Activated CD8-positive, alpha-beta memory T cell treated with anti-CD3 and anti-CD28 coated beads for 36 hours (primary cell): ENCODE results near the gene ATP6V0B. TPM values are rescaled to one million over a fixed set of nuclear protein-coding genes. Genes with fewer than 3 reads are reported as not detected.

Experiments
- CTCF ChIA-PET: fragments of 350-600 bp; sonication (Branson Sonifier 250); formaldehyde crosslinking; loops from one replicate; lab custom pipeline; 2021; ENCODE audit warnings: antibody characterized with exemption; lab: Charles Lee
- POLR2A ChIA-PET: fragments of 350-600 bp; sonication (Branson Sonifier 250); formaldehyde crosslinking; loops from one replicate; lab custom pipeline; 2021; ENCODE audit warnings: antibody characterized with exemption; lab: Charles Lee
- total RNA-seq, 2 experiments: library from RNA; stranded (reverse); gene quantifications; one replicate each; pipeline ENCODE4 v1.2.3, GENCODE V29; 2021

Gene ATP6V0B
- total RNA-seq, 2 experiments from 2014 or later = 194 to 205 TPM

DNA sequence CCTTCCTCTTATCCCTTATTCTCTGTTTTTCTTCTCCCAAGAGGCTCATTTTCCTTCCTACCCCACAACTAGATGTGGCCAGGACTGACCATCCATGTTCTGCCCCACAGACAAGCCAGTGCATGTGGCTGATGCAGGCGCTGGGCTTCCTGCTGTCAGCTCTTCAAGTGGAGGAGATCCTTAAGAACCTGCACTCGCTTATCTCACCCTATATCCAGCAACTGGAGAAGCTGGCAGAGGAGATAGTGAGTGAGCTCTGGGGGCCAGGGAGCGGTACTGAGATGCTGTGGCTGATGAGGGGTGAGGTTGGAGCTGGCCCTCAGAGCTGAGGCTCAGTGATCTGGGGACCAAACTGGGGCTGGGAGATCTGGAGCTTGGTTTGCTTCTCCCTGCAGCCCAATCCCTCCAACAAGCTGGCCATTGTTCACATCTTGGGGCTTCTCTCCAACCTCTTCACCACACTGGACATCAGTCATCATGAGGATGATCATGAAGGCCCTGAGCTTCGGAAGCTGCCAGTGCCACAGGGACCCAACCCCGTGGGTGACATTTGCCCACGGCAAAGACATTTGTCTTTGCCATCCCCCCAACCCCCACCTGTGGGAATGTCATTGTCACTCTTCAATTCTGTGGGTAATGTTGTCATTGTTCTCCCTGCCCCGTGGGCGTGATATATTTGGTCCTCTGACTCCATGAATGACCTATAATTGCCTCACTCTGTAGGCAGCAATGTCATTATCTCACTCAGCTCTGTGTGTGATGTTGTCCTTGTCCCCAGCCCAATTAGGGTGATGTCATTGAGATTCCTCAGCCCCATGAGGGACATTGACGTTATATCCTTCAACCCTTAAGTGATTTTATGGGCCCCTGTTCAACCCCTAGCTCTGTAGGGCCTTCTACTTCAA lies 16.2 kb upstream of the ATP6V0B start:
- POLR2A ChIA-PET = no interaction called here
- CTCF ChIA-PET = no interaction called here

DNA sequence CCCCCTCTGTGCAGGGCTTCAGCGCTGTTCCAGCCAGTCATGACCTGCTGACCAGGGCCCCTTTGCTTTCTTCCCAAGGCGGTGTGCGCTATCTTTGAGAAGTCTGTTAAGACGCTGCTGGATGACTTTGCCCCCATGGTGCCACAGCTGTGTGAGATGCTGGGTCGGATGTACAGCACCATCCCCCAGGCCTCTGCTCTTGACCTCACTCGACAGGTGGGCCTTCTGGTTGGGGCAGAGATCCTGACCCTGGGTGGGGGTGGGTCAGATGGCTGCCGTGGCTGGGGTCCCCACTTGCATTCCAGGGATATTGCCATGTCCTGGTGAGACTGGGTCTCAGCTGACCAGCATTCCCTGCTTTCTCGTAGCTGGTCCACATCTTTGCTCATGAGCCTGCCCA lies 14.0 kb upstream of the ATP6V0B start:
- ChIA-PET POLR2A (no interaction called here), CTCF (no interaction called here)

DNA sequence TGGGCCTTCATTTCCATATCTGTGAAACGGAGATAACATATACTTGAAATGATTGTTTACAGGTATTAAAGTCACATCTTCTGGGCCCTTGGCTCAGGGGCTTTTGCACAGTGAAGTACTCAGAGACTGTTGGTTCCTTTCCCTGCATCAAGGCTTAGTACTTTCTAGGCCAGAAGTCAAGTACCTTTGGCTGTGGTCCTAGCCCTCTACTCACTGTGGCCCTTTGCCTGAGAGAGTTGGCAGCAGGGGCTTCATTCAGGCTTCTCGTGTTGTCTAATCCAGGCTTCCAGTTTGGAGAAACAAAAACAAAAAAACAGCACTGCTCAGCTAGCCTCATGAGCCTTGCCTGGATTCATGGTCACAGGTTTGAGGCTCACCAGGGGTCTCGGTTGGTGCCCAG lies 13.1 kb upstream of the ATP6V0B start:
- CTCF ChIA-PET = no interaction called here
- POLR2A ChIA-PET = no interaction called here

- ChIA-PET POLR2A (no interaction called here), CTCF (no interaction called here)
These were observed 12.4 kb upstream of the ATP6V0B start for GRCh38 chr1:43962324-43962723.

- ChIA-PET CTCF (no interaction called here), POLR2A (no interaction called here)
These were observed 11.8 kb upstream of the ATP6V0B start for GRCh38 chr1:43963006-43963405.

DNA sequence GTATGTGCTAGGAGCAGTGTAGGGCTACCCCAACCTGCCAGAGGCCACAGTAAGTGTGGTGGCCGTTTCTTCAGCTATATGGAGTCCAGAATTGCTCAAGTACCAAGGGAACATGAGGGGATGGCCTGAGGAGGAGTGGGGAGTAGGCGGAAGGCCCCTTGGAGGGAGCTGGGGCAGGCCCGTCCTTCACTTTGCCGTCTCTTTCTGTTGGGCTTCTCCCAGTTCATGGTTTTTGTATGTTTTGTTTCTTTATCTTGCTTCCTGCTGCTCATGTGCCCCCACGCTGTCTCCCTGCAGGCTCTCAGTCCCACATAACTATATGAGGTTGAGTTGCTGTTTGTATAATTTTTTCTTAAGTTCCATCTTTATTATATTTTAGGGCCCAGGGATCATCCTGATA lies 10.9 kb upstream of the ATP6V0B start:
- CTCF ChIA-PET = no interaction called here
- POLR2A ChIA-PET = no interaction called here

DNA sequence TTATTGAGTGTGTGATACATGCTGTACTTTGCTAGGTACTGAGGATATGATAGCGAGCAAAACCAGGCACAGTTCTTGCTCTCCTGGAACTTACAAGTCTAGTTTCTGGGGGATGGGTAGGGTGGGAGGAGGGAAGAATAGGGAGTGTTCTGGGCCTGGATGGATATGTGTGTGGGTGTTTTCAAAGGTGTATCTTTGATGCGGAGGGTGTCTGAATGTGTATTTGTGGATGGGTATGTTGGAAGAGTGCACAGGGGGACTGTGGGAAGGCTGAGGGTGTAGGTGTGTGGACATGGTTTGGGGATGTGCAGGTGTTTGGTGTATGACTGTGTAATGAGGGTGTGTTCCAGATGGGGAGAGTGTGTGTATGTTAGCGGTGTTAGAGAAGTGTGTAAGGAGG lies 9.4 kb upstream of the ATP6V0B start:
- ChIA-PET CTCF (no interaction called here), POLR2A (no interaction called here)

DNA sequence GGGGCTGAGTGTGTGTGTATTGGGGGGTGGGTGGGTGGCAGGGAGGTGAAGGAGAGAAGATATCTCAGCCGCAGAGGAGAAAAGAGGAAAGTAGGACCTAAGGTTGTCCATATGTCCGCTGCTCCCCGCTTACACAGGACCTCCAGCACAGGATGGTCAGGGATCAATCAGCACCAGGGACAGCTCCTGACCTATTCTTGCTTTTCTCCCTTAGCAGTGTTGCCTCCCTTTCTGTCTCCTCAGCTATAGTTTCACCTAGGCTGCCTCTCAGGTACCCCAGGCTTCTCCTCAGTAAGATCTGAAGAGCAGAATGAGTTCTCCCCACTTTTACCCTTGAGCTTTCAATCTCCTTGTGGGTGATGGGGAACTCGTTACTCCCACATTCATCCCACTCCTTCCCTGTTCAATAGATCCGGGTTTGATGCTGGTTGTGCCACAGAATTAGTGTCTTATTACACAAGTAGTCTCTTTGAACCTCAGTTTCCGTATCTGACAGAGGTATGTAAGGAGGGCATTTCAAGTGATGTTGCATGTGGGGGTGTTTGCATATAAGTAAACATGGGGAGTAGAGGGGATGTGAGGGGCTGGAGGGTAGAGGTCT lies 6.3 kb upstream of the ATP6V0B start:
- ChIA-PET CTCF (interaction anchor here (4.0 kb wide), 1 partner anchor 21 kb away, joined by 16 read pairs; the partner anchor contains the start of gene IPO13), POLR2A (no interaction called here)

DNA sequence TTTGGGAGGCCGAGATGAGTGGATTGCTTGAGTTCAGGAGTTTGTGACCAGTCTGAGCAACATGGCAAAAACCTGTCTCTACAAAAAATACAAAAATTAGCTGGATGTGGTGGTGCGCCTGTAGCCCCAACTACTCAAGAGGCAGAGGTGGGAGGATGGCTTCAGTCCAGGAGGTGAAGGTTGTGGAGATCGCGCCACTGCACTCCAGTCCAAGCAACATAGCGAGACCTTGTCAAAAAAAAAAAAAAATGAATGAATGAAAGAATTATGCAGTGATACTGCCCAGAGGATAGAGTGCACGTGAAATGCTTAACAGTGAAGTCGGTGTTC lies 5.4 kb upstream of the ATP6V0B start:
- ChIA-PET CTCF (interaction anchor here (4.0 kb wide), 1 partner anchor 22 kb away, joined by 16 read pairs; the partner anchor contains the start of gene IPO13), POLR2A (no interaction called here)

DNA sequence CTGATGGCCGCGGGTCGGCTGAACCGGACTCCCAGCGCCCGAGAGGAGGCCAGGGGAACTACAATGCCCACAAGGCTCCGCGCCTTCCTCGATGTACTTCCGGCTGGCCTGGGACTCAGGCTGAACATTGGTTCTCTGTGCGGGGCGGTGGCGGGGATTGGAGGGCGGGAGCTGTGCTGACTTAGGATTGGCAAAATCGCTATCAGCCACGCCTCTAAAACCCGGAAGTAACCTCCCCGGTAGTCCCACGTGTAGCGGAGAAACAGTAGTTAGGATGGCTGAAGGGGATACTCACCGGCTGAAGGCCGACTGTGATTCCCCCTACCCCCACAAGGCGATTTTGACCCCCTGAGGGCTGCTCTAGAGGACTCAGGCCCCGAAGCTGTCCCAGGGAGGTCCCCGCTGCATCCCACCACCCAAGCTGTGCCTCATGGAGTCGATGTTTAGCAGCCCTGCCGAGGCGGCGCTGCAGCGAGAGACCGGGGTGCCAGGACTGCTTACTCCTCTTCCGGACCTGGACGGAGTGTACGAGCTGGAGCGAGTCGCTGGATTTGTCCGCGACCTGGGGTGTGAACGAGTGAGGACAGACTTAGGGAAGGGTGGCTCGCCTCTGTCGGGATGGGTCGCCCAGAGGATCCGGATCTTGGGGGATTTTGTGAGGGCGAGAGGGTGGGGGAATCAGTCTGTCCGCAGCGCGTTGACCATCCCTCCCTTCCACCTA lies 4.9 kb upstream of the ATP6V0B start, which contains the start of gene DPH2:
Gene DPH2, plus strand, starts transcription at position 265 of the 721 bp plus-strand sequence. Its CDS starts 166 bp downstream, at position 431.
- ChIA-PET CTCF (interaction anchor here (0.7 to 4.0 kb wide), 3 partner anchors 23 to 205 kb away, joined by 4 to 16 read pairs (median 6); partner anchors contain the start of gene IPO13), POLR2A (interaction anchor here (1.2 kb wide), 1 partner anchor 22 kb away, joined by 3 read pairs; no protein-coding TSS in a partner anchor)

- CTCF ChIA-PET = interaction anchor here (0.7 to 4.0 kb wide), 3 partner anchors 23 to 206 kb away, joined by 4 to 16 read pairs (median 6); partner anchors contain the start of gene IPO13
- POLR2A ChIA-PET = interaction anchor here (1.2 kb wide), 1 partner anchor 22 kb away, joined by 3 read pairs; no protein-coding TSS in a partner anchor
These were observed 4.3 kb upstream of the ATP6V0B start for GRCh38 chr1:43970502-43970901.

GRCh38 chr1:43970911-43971310 lies 3.8 kb upstream of the ATP6V0B start:
- CTCF ChIA-PET = interaction anchor here (0.8 to 4.0 kb wide), 3 partner anchors 24 to 50 kb away, joined by 3 to 16 read pairs (median 6); partner anchors contain the start of gene IPO13
- POLR2A ChIA-PET = interaction anchor here (1.2 kb wide), 1 partner anchor 21 kb away, joined by 3 read pairs; no protein-coding TSS in a partner anchor

GRCh38 chr1:43971336-43971980 lies 3.3 kb upstream of the ATP6V0B start:
- CTCF ChIA-PET = interaction anchor here (0.5 to 4.0 kb wide), 4 partner anchors 24 to 53 kb away, joined by 3 to 16 read pairs (median 4); partner anchors contain the start of gene IPO13
- POLR2A ChIA-PET = interaction anchor here (0.8 to 1.2 kb wide), 2 partner anchors 21 to 36 kb away, joined by 3 read pairs; no protein-coding TSS in a partner anchor

DNA sequence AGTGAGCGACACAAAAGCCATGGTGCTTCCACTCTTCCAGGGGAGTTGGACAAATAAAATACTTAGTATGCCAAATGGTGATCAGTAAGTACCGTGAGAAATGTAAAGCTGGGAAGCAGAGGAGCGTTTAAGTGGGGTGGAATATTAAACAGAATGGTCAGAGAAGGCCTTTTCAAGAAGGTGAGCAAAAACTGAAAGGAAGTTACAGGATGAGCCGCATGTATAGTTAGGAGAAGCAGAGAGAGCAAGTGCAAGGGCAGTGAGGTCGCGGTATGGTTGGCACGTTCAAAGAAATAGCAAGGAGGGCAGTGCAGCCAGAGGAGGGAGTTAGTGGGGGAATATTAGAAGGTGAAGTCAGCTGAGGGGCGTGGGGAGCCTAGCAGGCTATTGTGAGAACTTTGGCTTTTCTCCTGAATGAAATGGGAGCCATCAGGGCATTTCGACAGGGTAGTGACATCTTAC lies 748 bp upstream of the ATP6V0B start:
- CTCF ChIA-PET = interaction anchor here (0.6 to 1.1 kb wide), 2 partner anchors 39 to 211 kb away, joined by 3 read pairs; no protein-coding TSS in a partner anchor
- POLR2A ChIA-PET = interaction anchor here (0.6 to 1.1 kb wide), 3 partner anchors 16 to 296 kb away, joined by 3 to 8 read pairs (median 5); partner anchors contain the start of gene SLC6A9

- POLR2A ChIA-PET = interaction anchor here (0.5 to 1.2 kb wide), 5 partner anchors 15 to 522 kb away, joined by 3 to 10 read pairs (median 7); partner anchors contain the start of genes HYI and SLC6A9
- CTCF ChIA-PET = interaction anchor here (0.7 to 1.5 kb wide), 9 partner anchors 8 to 212 kb away, joined by 3 to 6 read pairs (median 3); partner anchors contain the start of gene IPO13
These were observed 645 bp downstream of the ATP6V0B start for GRCh38 chr1:43975249-43975961.

DNA sequence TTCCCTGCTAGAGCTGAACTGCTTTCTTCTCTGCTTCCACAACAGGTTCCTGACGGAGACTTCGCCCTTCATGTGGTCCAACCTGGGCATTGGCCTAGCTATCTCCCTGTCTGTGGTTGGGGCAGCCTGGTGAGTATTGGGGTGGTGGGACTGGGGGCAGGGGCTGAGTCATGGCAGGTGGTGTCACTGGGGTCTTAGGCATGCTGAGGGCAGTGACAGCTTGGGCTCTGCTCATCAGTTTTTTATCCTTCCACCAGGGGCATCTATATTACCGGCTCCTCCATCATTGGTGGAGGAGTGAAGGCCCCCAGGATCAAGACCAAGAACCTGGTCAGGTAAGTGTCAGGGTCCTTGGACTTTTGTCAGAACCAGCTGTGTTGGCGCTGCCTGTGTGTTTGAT lies 1.3 kb downstream of the ATP6V0B start:
- ChIA-PET POLR2A (interaction anchor here (1.2 kb wide), 1 partner anchor 55 kb away, joined by 10 read pairs; the partner anchor contains the start of gene SLC6A9), CTCF (interaction anchor here (0.9 to 1.5 kb wide), 5 partner anchors 9 to 213 kb away, joined by 3 to 6 read pairs (median 4); no protein-coding TSS in a partner anchor)

DNA sequence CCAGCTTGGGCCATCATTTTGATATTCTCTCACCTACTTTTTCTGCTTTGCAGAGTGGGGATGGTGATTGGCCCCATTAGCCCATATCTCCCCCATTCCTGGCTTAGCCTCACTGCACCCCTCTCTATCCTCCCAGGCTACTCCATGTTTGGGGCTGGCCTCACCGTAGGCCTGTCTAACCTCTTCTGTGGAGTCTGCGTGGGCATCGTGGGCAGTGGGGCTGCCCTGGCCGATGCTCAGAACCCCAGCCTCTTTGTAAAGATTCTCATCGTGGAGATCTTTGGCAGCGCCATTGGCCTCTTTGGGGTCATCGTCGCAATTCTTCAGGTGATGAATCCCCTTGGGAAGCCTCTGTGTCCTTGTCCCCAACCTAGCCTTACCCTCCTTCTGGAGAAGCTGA lies 2.1 kb downstream of the ATP6V0B start:
- ChIA-PET POLR2A (no interaction called here), CTCF (interaction anchor here (0.6 to 1.1 kb wide), 2 partner anchors 214 to 272 kb away, joined by 3 to 4 read pairs; no protein-coding TSS in a partner anchor)
